PC-3 (cell line): ENCODE measurements around the gene CBARP.

Experiments used
- CTCF ChIP-seq: fragments of 300-600 bp; sonication (generic); conservative IDR thresholded peaks from 2 replicates; pipeline ENCODE4 v1.5.1; 2017; ENCODE audit warnings: antibody characterized with exemption, low read depth, mild to moderate bottlenecking, low read length
- EZH2 ChIP-seq: fragments of 300-600 bp; sonication (generic); IDR thresholded peaks from one replicate; pipeline ENCODE4 v1.6.1; 2017; ENCODE audit warnings: antibody characterized with exemption, mild to moderate bottlenecking, low read length; ENCODE audit not compliant: unreplicated experiment
- EZH2phosphoT487 ChIP-seq: fragments of 300-600 bp; sonication (generic); IDR thresholded peaks from 2 replicates; pipeline ENCODE4 v1.6.1; 2018; ENCODE audit warnings: mild to moderate bottlenecking, antibody characterized with exemption, low read length, borderline replicate concordance

- TF ChIP-seq CTCF (no peak), EZH2 (no peak), EZH2phosphoT487 (no peak)
Measured at GRCh38 chr19:1283207-1283916, 45.6 kb upstream of the CBARP start.
